ENCODE data around the gene RAB40AL.

GRCh38 chrX:102950908-102951866 is 14.1 kb downstream of the RAB40AL start:
- TF ChIP-seq CTCF (conservative IDR thresholded peaks at IDR 0.05; ENCODE audit: low read depth in 2 of 2) (peak; percentile 58 to 69), EZH2 (IDR thresholded peaks at IDR 0.05; ENCODE audit: low read depth, unreplicated experiment) (no peak), EZH2phosphoT487 (IDR thresholded peaks at IDR 0.05; ENCODE audit: unreplicated experiment) (no peak), CREB1 (CRISPR knock-in tag; IDR thresholded peaks at IDR 0.05; ENCODE audit: low read depth) (no peak), POLR2AphosphoS5 (IDR thresholded peaks at IDR 0.05; ENCODE audit: low read depth) (no peak), REST (IDR thresholded peaks at IDR 0.05; ENCODE audit: unreplicated experiment) (no peak), JUNB (IDR thresholded peaks at IDR 0.05; ENCODE audit: unreplicated experiment) (no peak), ETS1 (IDR thresholded peaks at IDR 0.05) (no peak), NANOG (IDR thresholded peaks at IDR 0.05; ENCODE audit: borderline replicate concordance) (no peak), ZNF114 (CRISPR knock-in tag; IDR thresholded peaks at IDR 0.05) (no peak), ZNF331 (CRISPR knock-in tag; IDR thresholded peaks at IDR 0.05; ENCODE audit: low read depth) (no peak), ZNF462 (CRISPR knock-in tag; IDR thresholded peaks at IDR 0.05) (no peak)

Measured in GM23338 (cell line).